Right lung (tissue), 5 donors: ENCODE results near the gene ANKRD55. TPM values are rescaled to one million over a fixed set of nuclear protein-coding genes. Genes with fewer than 3 reads are reported as not detected.
"Not testable (repeated sequence)": the region's sequence is repeated elsewhere in the genome, so short reads cannot be mapped to it uniquely, and the experiment has no call there.

Source experiments
- DNase-seq, 2 donors: peaks; one replicate each; pipeline ENCODE4 v3.0.0-alpha.2; 2013
- polyA plus RNA-seq, 5 donors: library from polyadenylated mRNA; unstranded; fragments of 120-200 nt; gene quantifications; one replicate each; pipeline versions ENCODE4 v1.2.1 to v1.2.3, GENCODE V29; 2013; ENCODE audit warnings: inconsistent platforms in 1 of 5, low replicate concordance in 1 of 5; ENCODE audit not compliant: insufficient read length in 5 of 5, insufficient read depth in 1 of 5

Gene ANKRD55
- polyA plus RNA-seq, 5 donors = 0.34 to 0.65 (median 0.53) TPM

- no peak for DNase-seq
Measured at GRCh38 chr5:56253924-56254323, 20.8 kb upstream of the ANKRD55 start.

DNA sequence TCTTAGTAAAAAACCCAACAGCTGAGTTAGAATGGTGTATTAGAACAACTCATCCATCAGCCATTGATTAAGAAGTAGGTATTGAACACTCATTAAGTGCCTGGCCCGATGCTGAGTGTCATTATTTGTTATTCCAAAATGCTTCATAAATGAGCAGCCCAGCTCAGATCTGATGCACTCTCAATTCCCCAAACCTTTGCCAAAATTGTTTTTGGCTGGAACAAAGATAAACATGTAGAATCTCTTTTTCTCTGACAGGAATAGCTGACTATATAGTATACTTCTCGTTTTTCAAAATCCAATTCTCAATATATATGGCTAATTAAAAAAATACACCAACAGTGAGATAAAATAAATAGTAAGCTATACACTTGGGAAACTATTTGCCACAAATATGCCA lies 20.0 kb upstream of the ANKRD55 start:
- no peak for DNase-seq

GRCh38 chr5:56251918-56252553 lies 18.9 kb upstream of the ANKRD55 start:
- DNase-seq = no peak

DNA sequence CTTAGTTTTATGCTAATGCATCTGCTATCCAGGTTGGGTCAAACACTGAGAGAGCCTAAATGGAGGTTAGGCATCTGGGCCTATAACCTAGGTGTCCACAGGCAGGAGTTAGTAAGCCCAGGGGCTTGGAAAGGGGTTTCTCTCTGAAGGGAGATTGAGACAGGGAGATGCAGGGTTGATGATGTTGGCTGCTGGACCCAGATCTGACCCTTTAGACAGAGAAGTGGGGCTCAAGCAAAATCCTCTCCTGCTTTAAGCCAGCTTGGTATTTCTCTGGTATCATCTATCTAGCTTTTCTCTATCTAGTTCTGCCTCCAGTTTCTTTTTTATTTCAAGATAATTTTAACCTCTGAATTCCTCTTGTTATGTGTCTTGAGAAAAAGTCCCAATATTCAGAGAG lies 18.3 kb upstream of the ANKRD55 start:
- no peak for DNase-seq

- no peak for DNase-seq
Measured at GRCh38 chr5:56250011-56250410, 16.9 kb upstream of the ANKRD55 start.

DNA sequence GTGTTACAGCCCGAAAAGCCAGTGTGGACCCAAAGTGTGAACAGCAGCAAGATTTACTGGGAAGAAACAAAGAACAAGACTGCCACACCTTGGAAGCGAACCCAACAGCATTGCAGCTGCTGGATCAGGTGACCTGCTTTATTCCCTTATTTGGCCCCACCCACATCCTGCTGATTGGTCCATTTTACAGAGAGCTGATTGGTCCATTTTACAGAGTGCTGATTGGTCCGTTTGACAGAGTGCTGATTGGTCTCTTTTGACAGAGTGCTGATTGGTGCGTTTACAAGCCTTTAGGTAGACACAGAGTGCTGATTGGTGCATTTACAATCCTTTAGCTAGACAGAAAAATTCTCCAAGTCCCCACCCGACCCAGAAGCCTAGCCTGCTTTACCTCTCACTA lies 16.0 kb upstream of the ANKRD55 start:
- not testable (repeated sequence) for DNase-seq

GRCh38 chr5:56247592-56247991 lies 14.5 kb upstream of the ANKRD55 start:
- peak; percentile 64 to 71 for DNase-seq

DNA sequence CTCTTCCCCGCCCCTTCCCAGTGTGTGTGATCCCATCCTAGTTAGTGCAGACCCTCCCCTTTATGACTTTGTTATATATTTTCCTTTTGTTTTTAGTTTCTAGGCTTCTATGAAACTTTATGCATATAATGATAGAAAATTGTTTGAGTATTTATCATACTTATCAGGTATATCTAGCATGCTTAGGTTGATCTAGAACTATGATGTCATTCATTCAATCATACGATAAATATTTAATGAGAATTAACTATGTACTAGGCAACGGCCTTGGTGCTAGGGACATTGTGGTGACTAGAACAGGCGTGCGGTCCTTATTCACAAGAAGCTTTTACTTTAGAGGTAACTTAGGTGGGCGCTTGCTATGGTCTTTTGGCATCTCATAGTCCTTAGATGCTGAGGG lies 13.6 kb upstream of the ANKRD55 start:
- DNase-seq = no peak

DNA sequence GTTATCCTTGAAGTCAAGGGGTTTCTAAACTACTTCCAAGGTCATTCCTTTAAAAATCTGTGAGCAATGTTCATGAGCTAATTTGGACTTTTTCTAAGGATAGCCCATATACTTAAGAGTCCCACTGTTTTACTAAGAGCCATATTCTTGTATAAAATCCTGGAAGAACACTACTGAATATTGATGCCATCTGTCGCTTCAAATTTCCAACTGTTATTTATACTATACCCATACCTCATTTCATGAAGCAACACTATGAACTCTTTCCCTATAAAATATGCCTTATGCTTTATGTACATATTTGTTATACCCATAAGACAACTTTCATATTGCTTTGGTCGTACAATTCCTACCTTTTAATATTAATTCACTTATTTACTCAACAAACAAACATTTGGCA lies 12.4 kb upstream of the ANKRD55 start:
- DNase-seq = no peak

GRCh38 chr5:56244627-56245026 lies 11.5 kb upstream of the ANKRD55 start:
- DNase-seq = no peak

- not testable (repeated sequence) for DNase-seq
Measured at GRCh38 chr5:56242271-56242670, 9.1 kb upstream of the ANKRD55 start.

GRCh38 chr5:56232538-56232937 lies 592 bp downstream of the ANKRD55 start:
- DNase-seq = no peak

GRCh38 chr5:56230576-56230975 lies 2.6 kb downstream of the ANKRD55 start:
- DNase-seq = no peak

DNA sequence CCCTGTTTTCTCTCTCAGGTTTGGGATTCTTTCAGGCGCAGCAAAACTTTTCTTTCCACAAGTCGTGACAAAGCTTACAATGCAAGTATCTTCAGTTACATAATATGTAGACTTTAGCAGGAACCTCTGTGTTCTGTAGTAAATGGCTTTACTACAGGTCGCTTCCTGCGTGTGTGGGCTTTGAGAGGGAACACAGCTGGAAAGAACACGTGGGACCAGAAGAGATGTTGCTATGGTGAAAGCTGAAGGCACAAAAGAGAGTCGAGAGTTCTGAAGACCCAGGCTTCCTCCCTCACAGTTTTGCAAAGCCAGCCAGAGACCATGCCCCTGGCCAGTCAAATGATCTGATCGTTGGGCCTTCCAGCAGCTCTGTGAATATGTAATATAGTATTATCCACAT lies 4.0 kb downstream of the ANKRD55 start:
- DNase-seq = no peak

GRCh38 chr5:56228631-56229030 lies 4.5 kb downstream of the ANKRD55 start:
- no peak for DNase-seq

DNA sequence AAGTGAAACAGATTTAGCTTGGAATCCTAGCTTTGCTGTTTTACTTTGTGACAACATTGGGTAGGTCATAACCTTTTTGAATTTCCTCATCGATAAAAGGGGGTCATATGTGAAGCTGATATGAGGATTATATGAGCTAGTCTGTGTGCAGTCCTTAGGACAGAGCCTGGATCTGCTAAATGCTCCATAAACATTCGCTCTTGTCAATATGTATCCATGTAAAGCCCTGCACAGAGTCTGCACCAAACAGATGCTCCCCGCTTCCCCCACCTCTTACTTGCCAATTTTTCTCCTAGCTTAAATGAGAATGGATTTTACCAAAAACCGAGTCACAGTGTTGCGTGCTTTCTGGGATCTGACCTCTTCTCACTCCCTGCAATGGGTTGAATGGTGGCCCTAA lies 5.4 kb downstream of the ANKRD55 start:
- DNase-seq = no peak

DNA sequence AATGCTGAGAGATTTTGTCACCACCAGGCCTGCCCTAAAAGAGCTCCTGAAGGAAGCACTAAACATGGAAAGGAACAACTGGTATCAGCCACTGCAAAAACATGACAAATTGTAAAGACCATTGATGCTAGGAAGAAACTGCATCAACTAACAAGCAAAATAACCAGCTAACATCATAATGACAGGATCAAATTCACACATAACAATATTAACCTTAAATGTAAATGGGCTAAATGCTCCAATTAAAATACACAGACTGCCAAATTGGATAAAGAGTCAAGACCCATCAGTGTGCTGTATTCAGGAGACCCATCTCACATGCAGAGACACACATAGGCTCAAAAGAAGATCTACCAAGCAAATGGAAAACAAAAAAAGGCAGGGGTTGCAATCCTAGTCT lies 9.8 kb downstream of the ANKRD55 start:
- DNase-seq = not testable (repeated sequence)

GRCh38 chr5:56221601-56222000 lies 11.5 kb downstream of the ANKRD55 start:
- DNase-seq = not testable (repeated sequence)

DNA sequence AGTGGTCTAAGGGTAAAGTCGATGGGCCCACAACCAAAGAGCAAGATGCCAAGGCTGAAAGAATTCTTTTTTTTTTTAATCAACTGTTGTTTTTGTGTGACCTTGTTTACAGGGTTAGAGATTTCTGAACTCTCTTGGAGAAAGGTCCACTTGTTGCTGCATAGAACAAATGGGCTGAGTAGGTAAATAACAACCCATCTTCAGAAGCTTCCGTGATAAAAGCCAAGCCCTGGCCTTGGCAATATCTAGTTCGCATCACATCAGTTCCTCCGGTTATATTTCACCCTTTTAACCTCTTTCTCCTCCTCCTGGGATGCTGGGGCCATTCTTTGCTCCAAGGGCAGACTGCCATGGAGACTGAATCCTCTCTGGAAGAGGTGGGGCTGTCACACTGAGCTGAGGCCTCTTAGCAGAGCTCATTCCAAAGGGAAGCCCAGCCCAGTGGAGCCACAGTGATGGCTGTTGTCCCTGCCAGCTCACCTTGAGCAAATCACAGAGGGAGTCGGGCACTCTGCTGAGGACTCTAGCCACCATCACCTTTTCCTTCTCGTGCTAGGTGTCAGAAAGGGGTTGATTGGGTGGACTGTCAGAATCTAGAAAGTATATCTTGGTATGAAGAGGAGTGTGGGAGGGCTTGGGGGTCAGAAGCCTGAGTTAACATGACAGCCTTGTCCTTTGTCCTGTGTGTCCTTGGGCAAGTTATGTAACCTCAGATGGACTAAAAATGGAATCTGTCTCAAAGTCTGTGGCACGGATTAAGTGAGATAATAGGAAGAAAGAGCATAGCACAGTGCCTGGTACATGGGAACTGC lies 17.9 kb downstream of the ANKRD55 start:
- DNase-seq = no peak

DNA sequence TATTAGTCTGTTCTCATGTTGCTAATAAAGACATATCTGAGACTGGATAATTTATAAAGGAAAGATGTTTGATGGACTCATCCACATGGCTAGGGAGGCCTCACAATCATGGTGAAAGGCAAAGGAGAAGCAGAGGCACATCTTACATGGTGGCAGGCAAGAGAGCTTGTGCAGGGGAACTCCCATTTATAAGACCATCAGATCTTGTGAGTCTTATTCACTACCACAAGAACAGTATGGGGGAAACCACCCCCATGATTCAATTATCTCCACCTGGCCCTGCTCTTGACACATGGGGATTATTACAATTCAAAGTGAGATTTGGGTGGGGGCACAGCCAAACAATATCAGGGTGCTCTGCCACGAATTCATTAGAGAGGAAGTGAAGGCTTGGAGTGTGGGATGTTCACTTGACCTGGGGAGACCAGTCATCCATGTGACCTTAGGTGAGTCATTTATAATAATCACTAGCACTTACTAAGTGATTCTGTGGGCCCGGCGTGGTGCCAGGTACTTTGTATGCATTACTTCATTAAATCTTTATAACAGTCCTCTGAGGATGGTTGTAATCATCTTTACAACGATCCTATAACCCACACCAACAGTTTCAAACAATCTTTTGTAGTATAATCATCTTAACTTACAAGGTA lies 19.1 kb downstream of the ANKRD55 start:
- not testable (repeated sequence) for DNase-seq

DNA sequence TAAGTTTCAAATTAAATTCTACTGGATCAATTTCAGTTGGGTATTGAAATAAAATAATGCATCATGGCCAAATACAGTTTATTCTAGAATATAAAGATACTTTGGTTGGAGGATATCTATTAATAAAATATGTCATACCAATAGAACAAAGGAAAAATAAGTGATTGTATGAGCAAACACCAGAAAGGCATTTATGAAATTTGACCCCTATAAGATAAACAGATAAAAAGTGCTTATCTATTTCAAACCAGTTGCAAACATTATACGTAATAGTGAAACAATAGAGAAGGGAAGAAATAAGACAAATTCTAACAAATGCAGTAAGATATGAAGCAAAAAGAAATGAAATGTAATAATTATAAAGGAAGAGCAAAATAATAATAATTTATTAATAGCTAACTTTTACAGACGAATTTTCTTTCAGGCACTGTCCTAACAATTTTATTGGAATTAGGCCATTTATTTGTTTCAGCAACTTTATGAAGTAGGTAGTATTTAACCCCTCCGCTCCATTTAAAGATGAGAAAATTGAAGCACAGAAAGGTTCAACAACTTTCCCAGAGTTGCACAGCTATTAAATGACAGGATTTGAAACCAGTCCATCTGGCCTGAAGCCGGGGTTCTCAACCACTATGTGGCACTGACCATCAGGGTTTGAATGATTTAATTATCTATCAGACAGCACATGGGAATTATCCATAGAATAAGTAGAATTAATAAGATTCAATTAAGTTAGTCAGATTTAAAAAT lies 20.8 kb downstream of the ANKRD55 start:
- DNase-seq = no peak

GRCh38 chr5:56211298-56211865 lies 21.7 kb downstream of the ANKRD55 start:
- no peak for DNase-seq
